Caco-2 (cell line): ENCODE measurements around the gene COQ10B. TPM values are rescaled to one million over a fixed set of nuclear protein-coding genes. Genes with fewer than 3 reads are reported as not detected.
"Not testable (repeated sequence)": the region's sequence is repeated elsewhere in the genome, so short reads cannot be mapped to it uniquely, and the experiment has no call there.

Experiments
- BruUV-seq: library from RNA; stranded (reverse); fragments of 400-500 nt; replicated peaks from 2 replicates; lab custom pipeline; 2021; lab: Mats Ljungman, UMichigan
- CTCF ChIA-PET: fragments of 300-600 bp; sonication (Branson Sonifier 250); formaldehyde crosslinking; loops from one replicate; lab custom pipeline; 2022; ENCODE audit warnings: antibody characterized with exemption; lab: Charles Lee
- POLR2A ChIA-PET: fragments of 300-600 bp; sonication (Branson Sonifier 250); formaldehyde crosslinking; loops from one replicate; lab custom pipeline; 2022; ENCODE audit warnings: antibody characterized with exemption; lab: Charles Lee
- DNase-seq, 2 experiments: peaks; one replicate each; pipeline versions ENCODE4 v3.0.0 to v3.0.0-alpha.2; 2020 to 2022
- H3K27me3 ChIP-seq: replicated peaks from 2 replicates; pipeline ENCODE4 v1.6.0; 2011; ENCODE audit warnings: low read length; ENCODE audit not compliant: control insufficient read depth, insufficient read depth
- H3K36me3 ChIP-seq: 2 replicates; pipeline ENCODE4 v1.5.1; 2011; ENCODE audit warnings: low read length; ENCODE audit not compliant: control insufficient read depth, insufficient read depth
- H3K4me1 ChIP-seq: fragments of 250-450 bp; sonication (Bioruptor Pico); 2 replicates; pipeline ENCODE4 v1.5.1; 2020; ENCODE audit warnings: mild to moderate bottlenecking
- H3K4me3 ChIP-seq: 2 replicates; pipeline ENCODE4 v1.5.1; 2011; ENCODE audit warnings: low read depth, mild to moderate bottlenecking, control low read depth, low read length
- H3K9me3 ChIP-seq: fragments of 250-450 bp; sonication (Bioruptor Pico); 2 replicates; pipeline ENCODE4 v1.5.1; 2020; ENCODE audit warnings: mild to moderate bottlenecking, moderate library complexity
- H3K27ac Mint-ChIP-seq: one replicate; pipeline ENCODE4 v1.8.0; 2022; ENCODE audit warnings: mixed read lengths; ENCODE audit not compliant: unreplicated experiment
- H3K27me3 Mint-ChIP-seq: one replicate; pipeline ENCODE4 v1.8.0; 2022; ENCODE audit warnings: mixed read lengths; ENCODE audit not compliant: insufficient read depth, unreplicated experiment
- H3K36me3 Mint-ChIP-seq: one replicate; pipeline ENCODE4 v1.8.0; 2022; ENCODE audit warnings: mild to moderate bottlenecking, mixed read lengths; ENCODE audit not compliant: insufficient read depth, unreplicated experiment
- H3K4me1 Mint-ChIP-seq: one replicate; pipeline ENCODE4 v1.8.0; 2022; ENCODE audit warnings: low read depth, mixed read lengths; ENCODE audit not compliant: unreplicated experiment
- H3K4me3 Mint-ChIP-seq: one replicate; pipeline ENCODE4 v1.8.0; 2022; ENCODE audit warnings: mild to moderate bottlenecking, moderate library complexity, mixed read lengths; ENCODE audit not compliant: unreplicated experiment
- H3K9me3 Mint-ChIP-seq: one replicate; pipeline ENCODE4 v1.8.0; 2022; ENCODE audit warnings: mixed read lengths; ENCODE audit not compliant: unreplicated experiment
- intact Hi-C: fragments of 100-400 bp; cut with micrococcal nuclease; formaldehyde crosslinking; loops from one replicate; pipeline ENCODE4 v1.10.0; 2022; ENCODE audit not compliant: unreplicated experiment
- total RNA-seq: library from RNA; stranded (reverse); gene quantifications from 2 replicates; pipeline ENCODE4 v1.2.3, GENCODE V29; 2022
- TF ChIP-seq, protein P1 (sequence below), 2 experiments: fragments of 200-600 bp in 1 of 2; IDR thresholded peaks; 1 replicate in 1 of 2; 2 replicates in 1 of 2; pipeline versions ENCODE4 v1.5.1 to v1.8.0; 2011 to 2022; ENCODE audit warnings: antibody characterized with exemption in 1 of 2, control low read depth in 1 of 2, inconsistent platforms in 1 of 2, low read depth in 1 of 2, low read length in 1 of 2, mild to moderate bottlenecking in 1 of 2, moderate library complexity in 1 of 2; ENCODE audit not compliant: insufficient read depth in 1 of 2, severe bottlenecking in 1 of 2, unreplicated experiment in 1 of 2

The COQ10B gene
- total RNA-seq, 1 experiment from 2014 or later: 22.5 TPM

DNA sequence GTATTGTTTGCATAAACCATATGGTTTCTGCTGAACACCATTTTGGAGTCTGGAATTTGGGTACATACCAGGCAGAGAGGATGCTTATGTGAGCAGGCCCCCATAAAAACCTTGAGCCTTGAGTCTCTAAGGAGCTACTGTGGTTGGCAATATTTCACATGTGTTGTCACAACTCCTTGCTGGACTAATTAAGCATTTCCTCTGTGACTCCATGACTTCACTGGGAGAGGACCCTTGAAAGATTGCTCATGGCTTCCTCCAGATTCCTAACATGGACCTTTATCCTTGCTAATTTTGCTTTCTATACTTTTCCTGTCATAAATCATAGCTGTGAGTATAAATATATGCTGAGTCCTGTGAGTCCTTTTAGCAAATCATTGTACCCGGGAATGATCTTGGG lies 7.6 kb upstream of the COQ10B start:
- BruUV-seq: no TSS peak

DNA sequence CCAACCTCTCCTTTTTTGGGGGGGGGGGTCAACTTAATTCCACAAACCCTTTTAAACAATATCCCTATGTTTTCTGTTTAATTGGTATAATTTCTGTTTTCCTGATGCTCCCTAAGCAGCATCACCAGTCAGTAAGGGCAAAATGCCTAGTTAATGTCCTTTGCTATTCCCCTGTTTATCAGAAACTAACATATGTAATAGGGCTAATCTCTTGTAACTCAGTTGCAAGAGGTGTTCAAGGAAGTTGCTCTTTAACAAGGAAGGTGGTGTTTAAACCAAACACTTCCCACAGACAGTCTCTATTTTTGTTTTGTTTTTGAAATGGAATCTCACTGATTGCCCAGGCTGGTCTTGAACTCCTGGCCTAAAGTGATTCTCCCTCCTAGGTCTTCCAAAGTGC lies 6.5 kb upstream of the COQ10B start:
- Histone ChIP-seq H3K27me3 (no peaks in the 10 kb centered on the region), H3K4me3 (no peak overlapping the region), H3K9me3 (no peaks in the 10 kb centered on the region; the same call in 1 of the 2 replicates), H3K36me3 (no peaks in the 10 kb centered on the region), H3K4me1 (peaks cover 7% of the 10 kb centered on the region; the same call in 1 of the 2 replicates)
- TF ChIP-seq, protein P1, sequence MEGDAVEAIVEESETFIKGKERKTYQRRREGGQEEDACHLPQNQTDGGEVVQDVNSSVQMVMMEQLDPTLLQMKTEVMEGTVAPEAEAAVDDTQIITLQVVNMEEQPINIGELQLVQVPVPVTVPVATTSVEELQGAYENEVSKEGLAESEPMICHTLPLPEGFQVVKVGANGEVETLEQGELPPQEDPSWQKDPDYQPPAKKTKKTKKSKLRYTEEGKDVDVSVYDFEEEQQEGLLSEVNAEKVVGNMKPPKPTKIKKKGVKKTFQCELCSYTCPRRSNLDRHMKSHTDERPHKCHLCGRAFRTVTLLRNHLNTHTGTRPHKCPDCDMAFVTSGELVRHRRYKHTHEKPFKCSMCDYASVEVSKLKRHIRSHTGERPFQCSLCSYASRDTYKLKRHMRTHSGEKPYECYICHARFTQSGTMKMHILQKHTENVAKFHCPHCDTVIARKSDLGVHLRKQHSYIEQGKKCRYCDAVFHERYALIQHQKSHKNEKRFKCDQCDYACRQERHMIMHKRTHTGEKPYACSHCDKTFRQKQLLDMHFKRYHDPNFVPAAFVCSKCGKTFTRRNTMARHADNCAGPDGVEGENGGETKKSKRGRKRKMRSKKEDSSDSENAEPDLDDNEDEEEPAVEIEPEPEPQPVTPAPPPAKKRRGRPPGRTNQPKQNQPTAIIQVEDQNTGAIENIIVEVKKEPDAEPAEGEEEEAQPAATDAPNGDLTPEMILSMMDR (IDR thresholded peaks at IDR 0.05; ENCODE audit: insufficient read depth in 1 of 2, low read depth in 1 of 2, low read length in 1 of 2, severe bottlenecking in 1 of 2, unreplicated experiment in 1 of 2): no peak
- POLR2A ChIA-PET: no interaction called here
- Mint-ChIP-seq H3K27me3 (no peaks in the 10 kb centered on the region), H3K4me3 (no peak overlapping the region), H3K4me1 (peaks cover 4% of the 10 kb centered on the region), H3K27ac (no peak overlapping the region), H3K9me3 (no peaks in the 10 kb centered on the region), H3K36me3 (no peaks in the 10 kb centered on the region)
- intact Hi-C loops: no loop called here
- CTCF ChIA-PET: no interaction called here
- no peak for DNase-seq
- no TSS peak for BruUV-seq

More for the DNA sequence above, 7.6 kb upstream of the COQ10B start:
- Mint-ChIP-seq H3K4me1 (no peaks in the 10 kb centered on the region), H3K27me3 (no peaks in the 10 kb centered on the region), H3K9me3 (no peaks in the 10 kb centered on the region), H3K36me3 (no peaks in the 10 kb centered on the region), H3K4me3 (no peak overlapping the region), H3K27ac (no peak overlapping the region)
- TF ChIP-seq, protein P1 (IDR thresholded peaks at IDR 0.05; ENCODE audit: insufficient read depth in 1 of 2, low read depth in 1 of 2, low read length in 1 of 2, severe bottlenecking in 1 of 2, unreplicated experiment in 1 of 2): no peak
- Histone ChIP-seq H3K27me3 (no peaks in the 10 kb centered on the region), H3K4me3 (no peak overlapping the region), H3K36me3 (no peaks in the 10 kb centered on the region), H3K9me3 (no peaks in the 10 kb centered on the region; the same call in 1 of the 2 replicates), H3K4me1 (no peaks in the 10 kb centered on the region)
- CTCF ChIA-PET: no interaction called here
- intact Hi-C loops: no loop called here
- DNase-seq: no peak
- POLR2A ChIA-PET: no interaction called here

DNA sequence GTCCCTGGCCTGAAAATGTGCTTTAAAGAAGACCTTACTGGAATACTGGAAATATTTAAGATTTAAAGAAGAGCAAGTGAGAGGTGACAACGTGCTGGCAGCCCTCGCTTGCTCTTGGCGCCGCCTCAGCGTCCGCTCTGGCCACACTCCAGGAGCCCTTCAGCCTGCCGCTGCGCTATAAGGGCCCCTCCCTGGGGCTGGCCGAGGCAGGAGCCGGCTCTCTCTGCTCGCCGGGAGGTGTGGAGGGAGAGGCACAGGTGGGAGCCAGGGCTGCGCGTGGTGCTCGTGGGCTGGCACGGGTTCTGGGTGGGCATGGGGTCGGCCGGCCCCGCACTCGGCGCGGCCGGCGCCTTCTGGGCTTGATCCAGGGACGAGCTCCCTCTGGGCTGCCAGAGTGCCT lies 2.9 kb upstream of the COQ10B start:
- no peaks in the 10 kb centered on the region for H3K27me3 ChIP-seq
- CTCF ChIA-PET: interaction anchor here (0.6 kb wide), 1 partner anchor 15 kb away, joined by 3 read pairs; the partner anchor contains the start of gene SF3B1
- no peaks in the 10 kb centered on the region for H3K27me3 Mint-ChIP-seq
- no peak overlapping the region for H3K27ac Mint-ChIP-seq
- no peaks in the 10 kb centered on the region for H3K9me3 Mint-ChIP-seq
- H3K4me3 Mint-ChIP-seq: no peak overlapping the region
- no peak for DNase-seq
- H3K4me3 ChIP-seq: no peak overlapping the region
- no peaks in the 10 kb centered on the region; the same call in 1 of the 2 replicates for H3K9me3 ChIP-seq
- peaks cover 25% of the 10 kb centered on the region for H3K36me3 Mint-ChIP-seq
- H3K4me1 ChIP-seq: peaks cover 16% of the 10 kb centered on the region
- POLR2A ChIA-PET: interaction anchor here (0.9 to 4.0 kb wide), 4 partner anchors 10 to 254 kb away, joined by 3 to 64 read pairs (median 12); partner anchors contain the start of genes HSPD1, HSPE1, MARS2 and SF3B1
- intact Hi-C loops: loop anchor here (10.0 kb wide), 1 partner anchor 254 kb away; the partner anchor contains the start of gene MARS2
- peaks cover 12% of the 10 kb centered on the region for H3K4me1 Mint-ChIP-seq
- TF ChIP-seq, protein P1 (IDR thresholded peaks at IDR 0.05; ENCODE audit: insufficient read depth in 1 of 2, low read depth in 1 of 2, low read length in 1 of 2, severe bottlenecking in 1 of 2, unreplicated experiment in 1 of 2): no peak
- no TSS peak for BruUV-seq
- no peaks in the 10 kb centered on the region for H3K36me3 ChIP-seq

DNA sequence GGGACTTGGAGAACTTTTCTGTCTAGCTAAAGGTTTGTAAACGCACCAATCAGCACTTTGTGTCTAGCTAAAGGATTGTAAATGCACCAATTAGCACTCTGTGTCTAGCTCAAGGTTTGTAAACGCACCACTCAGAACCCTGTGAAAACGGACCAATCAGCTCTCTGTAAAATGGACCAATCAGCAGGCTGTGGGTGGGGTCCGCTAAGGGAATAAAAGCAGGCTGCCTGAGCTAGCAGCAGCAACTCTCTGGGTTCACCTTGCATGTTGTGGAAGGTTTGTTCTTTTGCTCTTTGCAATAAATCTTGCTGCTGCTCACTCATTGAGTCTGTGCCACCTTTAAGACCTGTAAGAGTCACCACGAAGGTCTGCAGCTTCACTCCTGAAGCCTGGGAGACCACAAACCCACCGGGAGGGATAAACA lies 2.4 kb upstream of the COQ10B start:
- CTCF ChIA-PET, H3K9me3 ChIP-seq, H3K27me3 Mint-ChIP-seq, H3K36me3 ChIP-seq, H3K9me3 Mint-ChIP-seq, H3K4me3 ChIP-seq, BruUV-seq, H3K27me3 ChIP-seq: not testable (repeated sequence)
- Mint-ChIP-seq H3K27ac (peak overlapping the region; percentile 98), H3K4me1 (peaks cover 12% of the 10 kb centered on the region), H3K4me3 (peak overlapping the region; percentile 92), H3K36me3 (peaks cover 29% of the 10 kb centered on the region)
- intact Hi-C loops: loop anchor here (10.0 kb wide), 1 partner anchor 254 kb away; the partner anchor contains the start of gene MARS2
- peak; percentile 53 to 64 for DNase-seq
- H3K4me1 ChIP-seq: peaks cover 16% of the 10 kb centered on the region
- POLR2A ChIA-PET: interaction anchor here (0.9 to 4.0 kb wide), 4 partner anchors 9 to 254 kb away, joined by 3 to 64 read pairs (median 12); partner anchors contain the start of genes HSPD1, HSPE1, MARS2 and SF3B1
